Nucleus accumbens (tissue), 56 donors: ENCODE results near the gene COL4A6.

ENCODE experiments used
- DNase-seq, 56 donors: peaks; one replicate each; lab custom pipeline; 2025; lab: John Stamatoyannopoulos, UW

Gene COL4A6

DNA sequence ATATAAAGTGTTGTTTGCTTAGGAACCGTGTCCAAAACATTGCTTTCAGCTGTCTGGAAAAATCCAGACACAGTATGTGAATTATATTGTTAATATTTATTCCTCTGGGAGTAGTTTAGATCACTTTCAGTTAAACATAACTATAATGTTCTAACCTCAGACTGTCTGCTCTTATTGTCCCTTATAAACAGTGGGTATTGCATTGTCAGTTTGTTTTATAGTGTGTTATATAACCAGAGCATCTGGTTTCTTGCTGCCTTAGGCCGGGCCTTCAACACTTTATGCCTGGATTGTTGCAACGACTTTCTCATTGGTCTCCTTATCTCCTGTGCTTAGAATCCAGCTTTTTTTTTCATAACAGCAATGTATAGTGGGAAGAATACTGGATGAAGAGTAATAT, 320.2 kb downstream of the COL4A6 start:
- DNase-seq: no peak

DNA sequence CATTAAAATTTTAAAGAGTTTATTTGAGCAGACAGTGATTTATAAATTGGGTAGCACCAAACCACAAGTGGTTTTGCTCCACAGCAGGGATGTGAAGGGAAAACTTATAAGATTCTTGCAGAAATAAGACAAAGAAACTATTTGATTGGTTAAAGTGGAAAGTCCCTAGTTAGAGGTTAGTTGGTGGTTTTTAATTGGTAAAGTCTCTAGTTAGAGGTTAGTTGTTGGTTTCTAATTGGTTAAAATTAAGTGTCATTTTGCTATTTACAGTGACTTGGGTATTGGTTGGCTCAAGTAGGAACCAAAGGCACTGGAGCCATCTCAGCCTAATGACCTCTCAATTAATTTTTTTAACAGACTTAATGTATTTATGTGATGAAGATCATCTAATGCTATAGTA, 323.7 kb downstream of the COL4A6 start:
- DNase-seq: no peak
